Osteoblast (primary cell): ENCODE data around the gene ACOT13. TPM values are rescaled to one million over a fixed set of nuclear protein-coding genes. Genes with fewer than 3 reads are reported as not detected.
"Not testable (repeated sequence)": the region's sequence is repeated elsewhere in the genome, so short reads cannot be mapped to it uniquely, and the experiment has no call there.

Experiments
- DNase-seq: peaks from one replicate; pipeline ENCODE4 v3.0.0; 2011; ENCODE audit warnings: low spot score, mixed read lengths; ENCODE audit not compliant: insufficient read length; ENCODE audit errors: missing footprints
- H2AFZ ChIP-seq: 2 replicates; pipeline ENCODE4 v1.6.0; 2011; ENCODE audit warnings: mild to moderate bottlenecking, low read length
- H3K27ac ChIP-seq: 2 replicates; pipeline ENCODE4 v1.5.1; 2011; ENCODE audit warnings: mild to moderate bottlenecking, low read depth, low read length, moderate library complexity
- H3K27me3 ChIP-seq: 2 replicates; pipeline ENCODE4 v1.6.0; 2012; ENCODE audit warnings: mild to moderate bottlenecking, control low read depth, inconsistent platforms, low read length, moderate library complexity; ENCODE audit not compliant: insufficient read depth
- H3K36me3 ChIP-seq: 2 replicates; pipeline ENCODE4 v1.5.1; 2011; ENCODE audit warnings: mild to moderate bottlenecking, low read length, control low read depth, moderate library complexity; ENCODE audit not compliant: insufficient read depth
- H3K4me1 ChIP-seq: 2 replicates; pipeline ENCODE4 v1.5.1; 2011; ENCODE audit warnings: mild to moderate bottlenecking, low read length, control low read depth, moderate library complexity; ENCODE audit not compliant: insufficient read depth
- H3K4me2 ChIP-seq: 2 replicates; pipeline ENCODE4 v1.6.0; 2011; ENCODE audit warnings: mild to moderate bottlenecking, low read length; ENCODE audit not compliant: insufficient read depth
- H3K4me3 ChIP-seq: fragments of 200-600 bp; sonication (generic); 3 replicates; pipeline ENCODE4 v1.5.1; 2012; ENCODE audit warnings: mild to moderate bottlenecking, low read length, inconsistent platforms; ENCODE audit not compliant: insufficient read depth
- H3K79me2 ChIP-seq: 2 replicates; pipeline ENCODE4 v1.6.0; 2012; ENCODE audit warnings: mild to moderate bottlenecking, low read length, control low read depth, inconsistent platforms; ENCODE audit not compliant: insufficient read depth
- H3K9me3 ChIP-seq: 2 replicates; pipeline ENCODE4 v1.5.1; 2011; ENCODE audit warnings: low read depth, low read length, control low read depth
- H4K20me1 ChIP-seq: 2 replicates; pipeline ENCODE4 v1.6.0; 2012; ENCODE audit warnings: mild to moderate bottlenecking, low read length, control low read depth; ENCODE audit not compliant: insufficient read depth
- CTCF ChIP-seq: IDR thresholded peaks from 2 replicates; pipeline ENCODE4 v1.5.1; 2011; ENCODE audit warnings: mild to moderate bottlenecking, low read depth, low read length, moderate library complexity; ENCODE audit errors: extremely low read depth
- total RNA-seq: library from RNA; depleted of rRNA; stranded (reverse); fragments of >200 nt; gene quantifications from 2 replicates; pipeline ENCODE4 v1.2.3, GENCODE V29; 2012

Gene ACOT13
- total RNA-seq, 1 donor: 5.8 TPM

GRCh38 chr6:24720131-24720603 lies 53.3 kb downstream of the ACOT13 start:
- Histone ChIP-seq H4K20me1 (peaks cover 44% of the 10 kb centered on the region), H2AFZ (no peak overlapping the region), H3K9me3 (no peaks in the 10 kb centered on the region), H3K27me3 (no peaks in the 10 kb centered on the region), H3K36me3 (peaks cover 29% of the 10 kb centered on the region), H3K4me1 (peaks cover 12% of the 10 kb centered on the region), H3K4me3 (peak overlapping the region; percentile 97), H3K79me2 (peaks cover 54% of the 10 kb centered on the region), H3K4me2 (peak overlapping the region; percentile 92), H3K27ac (peak overlapping the region; percentile 99)
- peak; percentile 69 for DNase-seq
- no peak for TF ChIP-seq CTCF

GRCh38 chr6:24720604-24721460 lies 54.0 kb downstream of the ACOT13 start:
- Histone ChIP-seq H3K36me3 (peaks cover 22% of the 10 kb centered on the region), H3K9me3 (no peaks in the 10 kb centered on the region), H2AFZ (peak overlapping the region; percentile 88), H3K4me1 (peaks cover 9% of the 10 kb centered on the region), H3K4me2 (peak overlapping the region; percentile 92), H3K4me3 (peak overlapping the region; percentile 97), H3K27me3 (no peaks in the 10 kb centered on the region), H3K27ac (peak overlapping the region; percentile 99), H4K20me1 (peaks cover 38% of the 10 kb centered on the region), H3K79me2 (peaks cover 48% of the 10 kb centered on the region)
- no peak for TF ChIP-seq CTCF
- peak; percentile 97 for DNase-seq

- Histone ChIP-seq H3K27ac (peak overlapping the region; percentile 99), H3K79me2 (peaks cover 40% of the 10 kb centered on the region), H3K9me3 (no peaks in the 10 kb centered on the region), H3K4me3 (peak overlapping the region; percentile 97), H2AFZ (peak overlapping the region; percentile 88), H3K4me1 (peaks cover 6% of the 10 kb centered on the region), H4K20me1 (peaks cover 30% of the 10 kb centered on the region), H3K4me2 (peak overlapping the region; percentile 92), H3K36me3 (peaks cover 14% of the 10 kb centered on the region), H3K27me3 (no peaks in the 10 kb centered on the region)
- TF ChIP-seq CTCF: no peak
- peak; percentile 47 for DNase-seq
Measured at GRCh38 chr6:24721461-24722215, 54.8 kb downstream of the ACOT13 start.

GRCh38 chr6:24723270-24723669 lies 56.4 kb downstream of the ACOT13 start:
- no peak overlapping the region for H3K4me2 ChIP-seq
- no peak for TF ChIP-seq CTCF
- no peaks in the 10 kb centered on the region for H3K4me1 ChIP-seq
- no peak for DNase-seq
- peaks cover 23% of the 10 kb centered on the region for H3K79me2 ChIP-seq
- H3K36me3 ChIP-seq: peaks cover 2% of the 10 kb centered on the region
- H4K20me1 ChIP-seq: peaks cover 13% of the 10 kb centered on the region
- H3K27me3 ChIP-seq: no peaks in the 10 kb centered on the region
- no peaks in the 10 kb centered on the region for H3K9me3 ChIP-seq
- H3K27ac ChIP-seq: no peak overlapping the region
- no peak overlapping the region for H3K4me3 ChIP-seq
- H2AFZ ChIP-seq: no peak overlapping the region

- H3K27ac ChIP-seq, H3K4me1 ChIP-seq, DNase-seq, H3K79me2 ChIP-seq, H3K36me3 ChIP-seq, H3K9me3 ChIP-seq, H3K27me3 ChIP-seq, H2AFZ ChIP-seq, H4K20me1 ChIP-seq, H3K4me2 ChIP-seq, H3K4me3 ChIP-seq: not testable (repeated sequence)
Measured at GRCh38 chr6:24730653-24731052, 63.8 kb downstream of the ACOT13 start.
